Panc1 (cell line): ENCODE data around the gene SPATA21. TPM values are rescaled to one million over a fixed set of nuclear protein-coding genes. Genes with fewer than 3 reads are reported as not detected.

ENCODE experiments used
- ATAC-seq: fragments of 200-7000 bp; cut with Tn5 transposase; 2 replicates; pipeline ENCODE4 v1.9.1; 2020; ENCODE audit warnings: mild to moderate bottlenecking, moderate library complexity
- BruUV-seq: library from RNA; stranded (reverse); fragments of 400-500 nt; replicated peaks from 2 replicates; lab custom pipeline; 2021; lab: Mats Ljungman, UMichigan
- CTCF ChIA-PET: fragments of 300-600 bp; sonication (Branson Sonifier 250); formaldehyde crosslinking; loops from one replicate; lab custom pipeline; 2022; ENCODE audit warnings: antibody characterized with exemption; lab: Charles Lee
- POLR2A ChIA-PET: fragments of 300-600 bp; sonication (Branson Sonifier 250); formaldehyde crosslinking; loops from one replicate; lab custom pipeline; 2022; ENCODE audit warnings: antibody characterized with exemption; lab: Charles Lee
- DNase-seq: peaks from one replicate; pipeline ENCODE4 v3.0.0-alpha.2; 2010; ENCODE audit warnings: low read depth, low spot score
- H3K27ac ChIP-seq: 2 replicates; pipeline ENCODE4 v1.5.1; 2011; ENCODE audit warnings: mild to moderate bottlenecking, low read length, inconsistent platforms
- H3K27me3 ChIP-seq: fragments of 200-500 bp; sonication (Bioruptor generic); 2 replicates; pipeline ENCODE4 v1.6.0; 2014; ENCODE audit warnings: low read length, inconsistent platforms; ENCODE audit not compliant: control insufficient read depth, insufficient read depth
- H3K36me3 ChIP-seq: fragments of 200-500 bp; sonication (Bioruptor generic); 2 replicates; pipeline ENCODE4 v1.5.1; 2014; ENCODE audit warnings: inconsistent platforms, mild to moderate bottlenecking, low read length, moderate library complexity; ENCODE audit not compliant: control insufficient read depth, insufficient read depth
- H3K4me1 ChIP-seq: 2 replicates; pipeline ENCODE4 v1.5.1; 2011; ENCODE audit warnings: inconsistent platforms, mild to moderate bottlenecking, low read length, moderate library complexity; ENCODE audit not compliant: control insufficient read depth, insufficient read depth
- H3K4me3 ChIP-seq, 2 experiments: 2 replicates each; pipeline ENCODE4 v1.5.1; 2011 to 2012; ENCODE audit warnings: low read depth in 2 of 2, low read length in 2 of 2, mild to moderate bottlenecking in 2 of 2, inconsistent platforms in 1 of 2, moderate library complexity in 1 of 2
- H3K9me3 ChIP-seq: fragments of 200-500 bp; sonication (Bioruptor generic); 2 replicates; pipeline ENCODE4 v1.5.1; 2014; ENCODE audit warnings: low read depth, mild to moderate bottlenecking, inconsistent platforms, low read length, moderate library complexity; ENCODE audit not compliant: control insufficient read depth, insufficient read depth
- POLR2AphosphoS5 ChIP-seq: IDR thresholded peaks from 2 replicates; pipeline ENCODE4 v1.6.1; 2012; ENCODE audit warnings: mild to moderate bottlenecking, low read depth, low read length, moderate library complexity
- SIN3A ChIP-seq: IDR thresholded peaks from 2 replicates; pipeline ENCODE4 v1.6.1; 2012; ENCODE audit warnings: low read depth, mild to moderate bottlenecking, low read length, moderate library complexity, borderline replicate concordance; ENCODE audit not compliant: insufficient read depth
- TCF7L2 ChIP-seq: IDR thresholded peaks from 2 replicates; pipeline ENCODE4 v1.6.1; 2011; ENCODE audit warnings: mild to moderate bottlenecking, low read depth, low read length, inconsistent platforms
- in situ Hi-C: cut with HindIII; loops from 2 replicates; pipeline ENCODE4 v1.10.0; 2016; ENCODE audit warnings: low sequenced_read_pairs, low pct_unique_long_range_greater_than_20kb
- intact Hi-C: fragments of 100-400 bp; cut with micrococcal nuclease; formaldehyde crosslinking; loops from one replicate; pipeline ENCODE4 v1.10.0; 2022; ENCODE audit not compliant: unreplicated experiment
- total RNA-seq: library from RNA; stranded (reverse); gene quantifications from one replicate; pipeline ENCODE4 v1.2.1, GENCODE V29; 2021; ENCODE audit not compliant: unreplicated experiment
- TF ChIP-seq, protein P1 (sequence below), 2 experiments: IDR thresholded peaks; 2 replicates each; pipeline ENCODE4 v1.6.1; 2011 to 2012; ENCODE audit warnings: low read depth in 2 of 2, control low read depth in 1 of 2, low read length in 1 of 2, mild to moderate bottlenecking in 1 of 2, moderate library complexity in 1 of 2; ENCODE audit not compliant: insufficient read depth in 1 of 2
- TF ChIP-seq, protein P2 (sequence below): fragments of 450-650 bp; IDR thresholded peaks from 2 replicates; pipeline ENCODE4 v1.5.1; 2017; ENCODE audit warnings: mild to moderate bottlenecking

The SPATA21 gene
- total RNA-seq, 1 experiment from 2014 or later, result not detected

DNA sequence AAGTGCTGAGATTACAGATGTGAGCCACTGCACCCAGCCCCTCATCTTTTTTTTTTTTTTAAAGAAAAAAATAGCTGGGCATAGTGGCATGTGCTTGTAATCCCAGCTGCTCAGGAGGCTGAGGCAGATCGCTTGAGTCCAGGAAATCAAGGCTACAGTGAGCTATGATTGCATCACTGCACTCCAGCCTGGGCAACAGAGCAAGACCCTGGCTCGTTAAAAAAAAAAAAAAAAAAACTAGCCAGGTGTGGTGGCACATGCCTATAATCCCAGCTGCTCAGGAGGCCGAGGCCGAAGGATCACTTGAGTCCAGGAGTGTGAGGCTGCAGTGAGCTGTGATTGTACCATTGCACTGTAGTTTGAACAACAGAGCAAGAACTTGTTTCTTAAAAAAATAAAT, 56.4 kb downstream of the SPATA21 start:
- no TSS peak for BruUV-seq
- no peak overlapping the region for H3K4me3 ChIP-seq
- POLR2A ChIA-PET, result no interaction called here
- H3K36me3 ChIP-seq, result no peaks in the 10 kb centered on the region
- in situ Hi-C loops (no loop called here), intact Hi-C loops (no loop called here)
- H3K27ac ChIP-seq, result no peak overlapping the region
- H3K4me1 ChIP-seq, result peaks cover 46% of the 10 kb centered on the region
- TF ChIP-seq POLR2AphosphoS5 (no peak), TCF7L2 (no peak), SIN3A (no peak)
- TF ChIP-seq, protein P1, sequence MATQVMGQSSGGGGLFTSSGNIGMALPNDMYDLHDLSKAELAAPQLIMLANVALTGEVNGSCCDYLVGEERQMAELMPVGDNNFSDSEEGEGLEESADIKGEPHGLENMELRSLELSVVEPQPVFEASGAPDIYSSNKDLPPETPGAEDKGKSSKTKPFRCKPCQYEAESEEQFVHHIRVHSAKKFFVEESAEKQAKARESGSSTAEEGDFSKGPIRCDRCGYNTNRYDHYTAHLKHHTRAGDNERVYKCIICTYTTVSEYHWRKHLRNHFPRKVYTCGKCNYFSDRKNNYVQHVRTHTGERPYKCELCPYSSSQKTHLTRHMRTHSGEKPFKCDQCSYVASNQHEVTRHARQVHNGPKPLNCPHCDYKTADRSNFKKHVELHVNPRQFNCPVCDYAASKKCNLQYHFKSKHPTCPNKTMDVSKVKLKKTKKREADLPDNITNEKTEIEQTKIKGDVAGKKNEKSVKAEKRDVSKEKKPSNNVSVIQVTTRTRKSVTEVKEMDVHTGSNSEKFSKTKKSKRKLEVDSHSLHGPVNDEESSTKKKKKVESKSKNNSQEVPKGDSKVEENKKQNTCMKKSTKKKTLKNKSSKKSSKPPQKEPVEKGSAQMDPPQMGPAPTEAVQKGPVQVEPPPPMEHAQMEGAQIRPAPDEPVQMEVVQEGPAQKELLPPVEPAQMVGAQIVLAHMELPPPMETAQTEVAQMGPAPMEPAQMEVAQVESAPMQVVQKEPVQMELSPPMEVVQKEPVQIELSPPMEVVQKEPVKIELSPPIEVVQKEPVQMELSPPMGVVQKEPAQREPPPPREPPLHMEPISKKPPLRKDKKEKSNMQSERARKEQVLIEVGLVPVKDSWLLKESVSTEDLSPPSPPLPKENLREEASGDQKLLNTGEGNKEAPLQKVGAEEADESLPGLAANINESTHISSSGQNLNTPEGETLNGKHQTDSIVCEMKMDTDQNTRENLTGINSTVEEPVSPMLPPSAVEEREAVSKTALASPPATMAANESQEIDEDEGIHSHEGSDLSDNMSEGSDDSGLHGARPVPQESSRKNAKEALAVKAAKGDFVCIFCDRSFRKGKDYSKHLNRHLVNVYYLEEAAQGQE (IDR thresholded peaks at IDR 0.05; ENCODE audit: insufficient read depth in 1 of 2, low read depth in 2 of 2, low read length in 1 of 2), result no peak
- TF ChIP-seq, protein P2, sequence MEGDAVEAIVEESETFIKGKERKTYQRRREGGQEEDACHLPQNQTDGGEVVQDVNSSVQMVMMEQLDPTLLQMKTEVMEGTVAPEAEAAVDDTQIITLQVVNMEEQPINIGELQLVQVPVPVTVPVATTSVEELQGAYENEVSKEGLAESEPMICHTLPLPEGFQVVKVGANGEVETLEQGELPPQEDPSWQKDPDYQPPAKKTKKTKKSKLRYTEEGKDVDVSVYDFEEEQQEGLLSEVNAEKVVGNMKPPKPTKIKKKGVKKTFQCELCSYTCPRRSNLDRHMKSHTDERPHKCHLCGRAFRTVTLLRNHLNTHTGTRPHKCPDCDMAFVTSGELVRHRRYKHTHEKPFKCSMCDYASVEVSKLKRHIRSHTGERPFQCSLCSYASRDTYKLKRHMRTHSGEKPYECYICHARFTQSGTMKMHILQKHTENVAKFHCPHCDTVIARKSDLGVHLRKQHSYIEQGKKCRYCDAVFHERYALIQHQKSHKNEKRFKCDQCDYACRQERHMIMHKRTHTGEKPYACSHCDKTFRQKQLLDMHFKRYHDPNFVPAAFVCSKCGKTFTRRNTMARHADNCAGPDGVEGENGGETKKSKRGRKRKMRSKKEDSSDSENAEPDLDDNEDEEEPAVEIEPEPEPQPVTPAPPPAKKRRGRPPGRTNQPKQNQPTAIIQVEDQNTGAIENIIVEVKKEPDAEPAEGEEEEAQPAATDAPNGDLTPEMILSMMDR, result no peak
- no peaks in the 10 kb centered on the region for H3K27me3 ChIP-seq
- ATAC-seq, result no peak
- no peak for DNase-seq
- no peaks in the 10 kb centered on the region for H3K9me3 ChIP-seq
- CTCF ChIA-PET, result interaction anchor here (0.6 to 0.7 kb wide), 2 partner anchors 11 to 116 kb away, joined by 7 to 11 read pairs; no protein-coding TSS in a partner anchor

GRCh38 chr1:16378443-16378842, 58.8 kb downstream of the SPATA21 start:
- TF ChIP-seq, protein P1 (IDR thresholded peaks at IDR 0.05; ENCODE audit: insufficient read depth in 1 of 2, low read depth in 2 of 2, low read length in 1 of 2), result no peak
- TF ChIP-seq, protein P2, result no peak
- TF ChIP-seq TCF7L2 (no peak), POLR2AphosphoS5 (no peak), SIN3A (no peak)
- no TSS peak for BruUV-seq
- Histone ChIP-seq H3K27ac (peak overlapping the region; percentile 80; the same call in 1 of the 2 replicates), H3K4me1 (peaks cover 56% of the 10 kb centered on the region), H3K27me3 (no peaks in the 10 kb centered on the region), H3K36me3 (no peaks in the 10 kb centered on the region), H3K4me3 (no peak overlapping the region), H3K9me3 (no peaks in the 10 kb centered on the region)
- intact Hi-C loops, result no loop called here
- ATAC-seq (no peak), DNase-seq (no peak)
- POLR2A ChIA-PET, result interaction anchor here (1.0 kb wide), 1 partner anchor 13 kb away, joined by 3 read pairs; no protein-coding TSS in a partner anchor
- CTCF ChIA-PET, result interaction anchor here (0.7 kb wide), 1 partner anchor 338 kb away, joined by 6 read pairs; no protein-coding TSS in a partner anchor
- in situ Hi-C loops, result no loop called here
